ENCODE measurements around the gene KCNH2. TPM values are rescaled to one million over a fixed set of nuclear protein-coding genes. Genes with fewer than 3 reads are reported as not detected.

The KCNH2 gene
- total and polyA plus RNA-seq, 2 of the 8 experiments (the other 6 are each of a cell fraction or from before 2014, with no cell fraction given): 8.0 to 15.0 TPM

DNA sequence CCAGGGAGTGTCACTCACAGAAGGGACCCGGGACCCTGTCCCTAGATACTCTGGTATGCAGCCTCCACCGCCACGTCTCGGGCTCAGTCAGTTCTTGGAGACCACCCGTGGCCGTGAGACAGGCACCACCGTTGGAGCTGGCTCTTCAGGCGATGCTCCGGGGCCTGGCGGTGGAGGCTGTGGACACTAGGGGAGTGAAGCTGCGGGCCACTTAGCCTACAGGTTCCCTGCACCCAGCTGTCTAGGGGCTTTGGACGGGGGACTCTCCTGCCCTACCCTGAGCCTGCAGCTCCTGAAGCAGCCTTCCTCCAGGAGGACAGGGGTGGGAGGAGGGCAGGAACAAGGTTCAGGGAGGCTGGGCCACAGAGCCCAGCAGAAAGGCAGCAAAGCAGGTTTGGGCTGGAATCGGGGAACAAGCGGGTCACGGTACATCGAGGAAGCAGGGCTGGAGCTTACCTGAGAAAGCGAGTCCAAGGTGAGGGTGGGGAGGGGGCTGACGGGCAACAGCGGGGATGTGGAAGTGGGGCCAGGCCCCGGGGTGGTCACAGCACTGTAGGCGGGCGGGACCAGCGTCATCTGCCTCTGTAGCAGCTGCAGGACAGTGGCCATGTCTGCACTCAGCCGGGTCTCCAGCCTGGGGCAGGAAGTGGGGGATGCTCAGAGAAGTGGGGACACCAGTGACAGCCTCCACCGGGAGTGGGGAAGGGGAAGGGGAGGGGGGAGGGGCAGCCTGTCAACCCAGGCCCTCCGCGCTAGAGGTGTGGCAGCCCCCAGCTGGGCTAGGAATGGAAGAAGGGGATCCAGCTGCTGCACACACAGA lies 31.5 kb downstream of the KCNH2 start:
- Histone ChIP-seq H3K4ac (replicated peaks; ENCODE audit: insufficient read length, low read depth, low read length) (no peak overlapping the region), H2BK120ac (replicated peaks; ENCODE audit: low read depth, low read length) (no peak overlapping the region), H3K9me3 (ENCODE audit: insufficient read depth in 2 of 2, low read depth in 1 of 2, low read length in 1 of 2) (no peaks in the 10 kb centered on the region), H3K18ac (ENCODE audit: extremely low read depth, low read length) (peak overlapping the region; percentile 60; the same call in 1 of the 2 replicates), H3K9ac (replicated peaks in 1 of 4; ENCODE audit: extremely low read depth in 1 of 4, low read depth in 3 of 4, low read length in 3 of 4) (no peak overlapping the region), H3K36me3 (ENCODE audit: control insufficient read depth in 2 of 4, insufficient read depth in 4 of 4, low read length in 3 of 4) (no peaks in the 10 kb centered on the region), H2BK5ac (ENCODE audit: low read depth, low read length) (0 out of 2 replicates have a peak overlapping the region, but pooled peaks have one; percentile 71), H3K27ac (ENCODE audit: low read depth, low read length) (no peak overlapping the region), H4K91ac (replicated peaks; ENCODE audit: insufficient read length, low read length) (no peak overlapping the region), H3K14ac (ENCODE audit: insufficient read length) (no peak overlapping the region), H3K23me2 (ENCODE audit: low read depth, low read length) (peaks cover 4% of the 10 kb centered on the region; the same call in 1 of the 2 replicates), H4K5ac (ENCODE audit: insufficient read length, low read depth, low read length) (no peak overlapping the region), H3K79me1 (ENCODE audit: low read depth, low read length) (no peaks in the 10 kb centered on the region), H3K27me3 (replicated peaks in 1 of 4; ENCODE audit: control insufficient read depth in 3 of 4, extremely low read depth in 1 of 4, insufficient read depth in 3 of 4, low read length in 3 of 4) (peaks cover 0 to 18% (median 13%) of the 10 kb centered on the region in 4 experiments; a peak in 5 of 7 replicates), H2BK12ac (ENCODE audit: low read depth, low read length) (0 out of 2 replicates have a peak overlapping the region, but pooled peaks have one; percentile 9), H4K8ac (ENCODE audit: extremely low read depth, insufficient read depth, low read length) (no peak overlapping the region; the same call in 1 of the 2 replicates), H2BK20ac (ENCODE audit: low read length) (no peak overlapping the region), H3K4me3 (ENCODE audit: extremely low read depth in 1 of 4, insufficient read depth in 2 of 4, low read depth in 3 of 4, low read length in 4 of 4) (peak overlapping the region in 1 of 4 experiments; percentile 56; a peak in 2 of 8 replicates), H3K79me2 (ENCODE audit: control insufficient read depth in 1 of 2, insufficient read depth in 2 of 2, low read length in 2 of 2) (no peaks in the 10 kb centered on the region), H2AK5ac (ENCODE audit: low read depth, low read length) (no peak overlapping the region), H3K56ac (replicated peaks; ENCODE audit: insufficient read length, low read depth, low read length) (no peak overlapping the region), H3K23ac (ENCODE audit: insufficient read length) (no peak overlapping the region), H4K20me1 (replicated peaks in 1 of 2; ENCODE audit: control insufficient read depth in 1 of 2, insufficient read depth in 2 of 2, low read length in 2 of 2) (peaks cover 0 to 3% of the 10 kb centered on the region in 2 experiments), H3K4me2 (ENCODE audit: insufficient read depth in 1 of 2, low read depth in 2 of 2, low read length in 2 of 2) (peak overlapping the region; percentile 41 to 66; a peak in 3 of 4 replicates), H2BK15ac (ENCODE audit: low read length) (peak overlapping the region; percentile 88; the same call in 1 of the 2 replicates), H3K4me1 (replicated peaks in 1 of 4; ENCODE audit: control insufficient read depth in 3 of 4, insufficient read depth in 4 of 4, low read length in 3 of 4) (peaks cover 0 to 44% (median 30%) of the 10 kb centered on the region in 4 experiments; a peak in 6 of 7 replicates), H2AFZ (ENCODE audit: low read length) (no peak overlapping the region)
- POLR2A ChIA-PET (ENCODE audit: partially characterized antibody): interaction anchor here (0.6 to 0.9 kb wide), 3 partner anchors 9 to 148 kb away, joined by 3 read pairs; no protein-coding TSS in a partner anchor
- FAIRE-seq: no peak
- WGBS, 2 experiments (ENCODE audit: extremely low coverage in 1 of 2, insufficient coverage in 1 of 2, insufficient read length in 1 of 2, insufficient replicate concordance in 2 of 2, low coverage in 1 of 2, low lambda C conversion rate in 2 of 2, missing lambda C conversion rate in 1 of 2): 71% methylated on average over 23 of the region's 27 CpGs; no CpG with 5 or more reads in 1 of the 2 experiments
- CTCF ChIA-PET (ENCODE audit: partially characterized antibody): interaction anchor here (0.6 to 6.1 kb wide), 15 partner anchors 9 to 72 kb away, joined by 3 to 35 read pairs (median 4); no protein-coding TSS in a partner anchor
- DNase-seq (ENCODE audit: low read depth in 1 of 2, low spot score in 2 of 2): no peak
- no peak for TF ChIP-seq SIX5 (IDR thresholded peaks at IDR 0.05; ENCODE audit: low read depth, low read length)
- TF ChIP-seq HDAC6 (IDR thresholded peaks at IDR 0.05; ENCODE audit: low read depth, low read length): no peak
- no peak for TF ChIP-seq SIN3A (conservative IDR thresholded peaks at IDR 0.05 in 1 of 2, IDR thresholded peaks at IDR 0.05 in 1 of 2; ENCODE audit: low read depth in 1 of 2, low read length in 2 of 2)
- no peak for TF ChIP-seq BCL11A (IDR thresholded peaks at IDR 0.05; ENCODE audit: low read depth in 2 of 2, low read length in 2 of 2)
- TF ChIP-seq CBX8 (IDR thresholded peaks at IDR 0.05; ENCODE audit: borderline replicate concordance, low read depth, low read length): no peak
- TF ChIP-seq BRCA1 (IDR thresholded peaks at IDR 0.05; ENCODE audit: low read depth, low read length): no peak
- TF ChIP-seq ASH2L (IDR thresholded peaks at IDR 0.05; ENCODE audit: low read length): no peak
- no peak for TF ChIP-seq MAFK (IDR thresholded peaks at IDR 0.05; ENCODE audit: low read depth, low read length)
- no peak for TF ChIP-seq CBX5 (IDR thresholded peaks at IDR 0.05; ENCODE audit: low read depth, low read length)
- TF ChIP-seq GABPA (IDR thresholded peaks at IDR 0.05; ENCODE audit: borderline replicate concordance, insufficient read depth, low read length): no peak
- no peak for TF ChIP-seq KDM5A (IDR thresholded peaks at IDR 0.05; ENCODE audit: low read length)
- TF ChIP-seq YY1 (IDR thresholded peaks at IDR 0.05; ENCODE audit: low read depth, low read length): no peak

Measured in H1 (cell line).